Measurements from ENCODE around the gene CERS1. TPM values are rescaled to one million over a fixed set of nuclear protein-coding genes. Genes with fewer than 3 reads are reported as not detected.

CERS1 gene
- total and polyA plus RNA-seq, 3 donors from 2014 or later: 43.0 to 73.2 (median 64.5) TPM

GRCh38 chr19:18869023-18869618, 26.8 kb downstream of the CERS1 start:
- H3K4me1 ChIP-seq: peaks cover 15% of the 10 kb centered on the region
- no peak for DNase-seq
- no peaks in the 10 kb centered on the region for H3K36me3 ChIP-seq (ENCODE audit: low read depth, missing control alignments)
- H3K9me3 ChIP-seq: no peaks in the 10 kb centered on the region
- no peak overlapping the region for H3K4me3 ChIP-seq
- H3K27me3 ChIP-seq: no peaks in the 10 kb centered on the region
- H3K27ac ChIP-seq: no peak overlapping the region
- TF ChIP-seq POLR2A (IDR thresholded peaks at IDR 0.05): no peak
- TF ChIP-seq CTCF (IDR thresholded peaks at IDR 0.05): no peak
- intact Hi-C loops (cut with DNase I; ENCODE audit: low total_unique reads): no loop called here
- WGBS, 2 donors: 60 to 71% methylated on average over 10 to 42 of the region's 71 CpGs

DNA sequence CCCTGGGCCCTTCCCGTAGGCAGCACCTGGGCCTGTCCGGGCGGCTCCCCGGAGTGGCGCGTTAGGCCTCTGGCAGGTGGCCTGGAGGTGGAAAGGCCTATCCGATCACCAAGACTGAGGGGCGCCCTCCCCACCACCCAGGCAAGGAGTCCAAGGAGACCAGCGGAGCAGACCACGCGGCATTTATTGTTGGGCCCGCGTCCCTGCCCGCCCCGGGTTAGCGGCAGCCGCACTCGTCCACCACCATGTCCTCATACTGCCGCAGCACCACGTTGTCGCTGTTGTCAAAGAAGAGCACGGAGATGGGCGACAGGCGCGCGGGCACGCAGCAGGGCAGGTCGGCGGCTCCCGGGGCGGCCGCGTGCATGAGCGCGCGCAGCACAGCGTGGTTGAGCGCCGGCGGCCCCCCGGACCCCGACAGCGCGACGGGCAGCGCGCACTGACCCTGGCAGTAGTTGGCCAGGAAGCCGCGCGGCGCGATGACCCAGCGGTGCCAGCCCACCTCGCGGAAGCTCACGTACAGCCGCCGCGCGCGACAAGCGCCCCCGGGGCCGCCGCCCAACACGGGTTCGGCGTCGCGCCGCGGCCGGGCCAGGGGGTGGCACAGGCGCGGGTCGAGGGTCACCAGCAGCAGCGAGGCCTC, 27.5 kb downstream of the CERS1 start:
- 40 to 77% methylated on average over 19 to 55 of the region's 77 CpGs for WGBS, 2 donors
- intact Hi-C loops (cut with DNase I; ENCODE audit: low total_unique reads): no loop called here
- H3K27ac ChIP-seq: no peak overlapping the region
- DNase-seq: no peak
- H3K4me1 ChIP-seq: peaks cover 15% of the 10 kb centered on the region
- H3K27me3 ChIP-seq: no peaks in the 10 kb centered on the region
- no peaks in the 10 kb centered on the region for H3K36me3 ChIP-seq (ENCODE audit: low read depth, missing control alignments)
- H3K9me3 ChIP-seq: no peaks in the 10 kb centered on the region
- no peak for TF ChIP-seq POLR2A (IDR thresholded peaks at IDR 0.05)
- no peak for TF ChIP-seq CTCF (IDR thresholded peaks at IDR 0.05)
- no peak overlapping the region for H3K4me3 ChIP-seq

DNA sequence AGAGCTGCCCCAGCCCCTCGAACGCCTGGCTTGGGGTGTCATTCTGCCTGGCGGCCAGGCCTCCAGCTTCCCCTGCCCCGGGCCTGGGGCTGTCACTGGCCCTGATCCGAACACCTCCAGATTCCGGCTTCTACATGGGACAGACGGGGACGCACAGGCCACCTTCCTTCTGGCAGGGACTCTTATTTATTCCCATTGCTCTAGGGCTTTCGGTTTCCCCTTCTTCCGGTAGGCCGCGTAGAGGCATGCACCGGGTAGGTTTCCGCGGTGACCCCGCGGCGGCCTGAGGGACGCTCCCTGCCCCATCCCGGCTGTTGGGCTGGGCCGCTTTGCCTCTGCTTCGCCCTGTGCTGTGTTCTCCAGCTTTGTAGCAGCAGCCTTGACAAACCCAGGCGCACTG, 28.2 kb downstream of the CERS1 start:
- intact Hi-C loops (cut with DNase I; ENCODE audit: low total_unique reads): no loop called here
- H3K9me3 ChIP-seq: no peaks in the 10 kb centered on the region
- TF ChIP-seq POLR2A (IDR thresholded peaks at IDR 0.05) (no peak), CTCF (IDR thresholded peaks at IDR 0.05) (no peak)
- H3K36me3 ChIP-seq (ENCODE audit: low read depth, missing control alignments): no peaks in the 10 kb centered on the region
- H3K27ac ChIP-seq: no peak overlapping the region
- no peak for DNase-seq
- 69 to 84% methylated on average over 3 to 23 of the region's 23 CpGs for WGBS, 2 donors
- no peak overlapping the region for H3K4me3 ChIP-seq
- H3K4me1 ChIP-seq: peaks cover 15% of the 10 kb centered on the region
- H3K27me3 ChIP-seq: no peaks in the 10 kb centered on the region

GRCh38 chr19:18867199-18867598, 28.8 kb downstream of the CERS1 start:
- no peak for DNase-seq
- Histone ChIP-seq H3K4me1 (peaks cover 15% of the 10 kb centered on the region), H3K9me3 (no peaks in the 10 kb centered on the region), H3K27ac (no peak overlapping the region), H3K36me3 (ENCODE audit: low read depth, missing control alignments) (no peaks in the 10 kb centered on the region), H3K27me3 (no peaks in the 10 kb centered on the region), H3K4me3 (no peak overlapping the region)
- TF ChIP-seq POLR2A (IDR thresholded peaks at IDR 0.05): no peak
- TF ChIP-seq CTCF (IDR thresholded peaks at IDR 0.05): no peak
- intact Hi-C loops (cut with DNase I; ENCODE audit: low total_unique reads): no loop called here
- 49 to 68% methylated on average over 19 to 23 of the region's 23 CpGs for WGBS, 2 donors

DNA sequence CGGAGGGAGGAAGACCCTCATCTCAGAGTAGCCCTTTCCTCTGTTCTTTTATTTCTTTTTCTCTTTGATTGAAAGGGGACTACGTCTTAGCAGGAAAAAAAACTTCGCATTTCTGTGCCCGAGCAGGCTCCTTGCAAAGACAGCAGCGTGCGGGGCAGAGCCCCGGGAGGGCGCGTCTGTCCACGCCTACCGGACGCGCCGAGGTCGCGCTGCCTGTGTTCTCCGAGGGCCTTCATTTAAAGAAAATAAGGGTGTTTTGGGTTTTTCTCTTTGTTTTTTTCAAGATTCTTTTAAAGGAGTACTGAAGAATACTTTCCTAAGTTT, 29.2 kb downstream of the CERS1 start:
- Histone ChIP-seq H3K4me1 (peaks cover 12% of the 10 kb centered on the region), H3K27me3 (no peaks in the 10 kb centered on the region), H3K9me3 (no peaks in the 10 kb centered on the region), H3K27ac (no peak overlapping the region), H3K4me3 (no peak overlapping the region), H3K36me3 (ENCODE audit: low read depth, missing control alignments) (no peaks in the 10 kb centered on the region)
- DNase-seq: no peak
- WGBS, 2 donors: 66 to 67% methylated on average over 17 of the region's 17 CpGs
- intact Hi-C loops (cut with DNase I; ENCODE audit: low total_unique reads): no loop called here
- TF ChIP-seq POLR2A (IDR thresholded peaks at IDR 0.05): no peak
- no peak for TF ChIP-seq CTCF (IDR thresholded peaks at IDR 0.05)

Measured in testis (tissue), 3 donors.